ENCODE measurements around the gene NRG3. TPM values are rescaled to one million over a fixed set of nuclear protein-coding genes. Genes with fewer than 3 reads are reported as not detected.

The NRG3 gene
- total RNA-seq, 1 experiment from 2014 or later, result not detected

DNA sequence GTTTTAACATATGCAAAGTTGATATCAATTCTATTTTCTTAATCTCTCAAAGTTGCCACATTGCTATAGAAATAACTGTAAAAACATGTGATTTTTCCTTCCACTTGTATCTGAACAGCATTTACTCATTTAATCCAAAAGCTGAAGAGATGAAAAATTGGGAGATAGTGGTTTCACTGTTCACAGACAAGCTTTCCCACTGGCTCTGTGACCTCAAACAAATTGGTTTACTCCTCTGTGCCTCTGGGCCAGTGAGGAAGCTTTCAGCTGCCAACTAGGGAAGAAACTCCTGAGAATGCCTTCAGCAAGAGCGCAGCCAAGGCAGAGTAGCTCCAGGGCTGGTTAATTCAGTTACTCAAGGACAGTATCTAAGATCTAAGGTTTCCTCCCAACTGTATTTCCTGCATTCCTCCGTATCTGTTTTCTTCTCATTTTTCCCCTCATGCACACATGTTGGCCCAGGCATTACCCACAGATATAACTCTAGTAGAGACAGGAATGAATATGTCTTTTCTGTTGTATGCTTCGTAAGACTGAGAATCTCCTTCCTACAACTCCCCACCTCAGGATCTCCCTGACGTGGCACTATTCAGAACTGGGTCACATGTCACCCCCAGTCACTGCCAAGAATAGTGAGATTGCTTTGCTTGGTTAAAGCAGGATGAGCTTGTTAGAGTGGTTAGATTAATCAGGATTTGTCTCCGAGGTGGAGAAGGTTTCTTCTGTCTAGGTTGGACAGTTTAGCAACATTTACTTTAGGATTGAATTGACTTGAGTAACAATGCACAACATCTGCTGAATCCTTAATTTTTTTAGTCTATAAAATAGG, 315.7 kb downstream of the NRG3 start:
- Histone ChIP-seq H3K4me2 (ENCODE audit: low read length) (no peak overlapping the region), H3K9me3 (ENCODE audit: control insufficient read depth in 1 of 2, insufficient read depth in 1 of 2, low read depth in 1 of 2, low read length in 2 of 2) (peaks cover 9 to 13% of the 10 kb centered on the region in 2 experiments; a peak in 2 of 4 replicates)
- RAD21 ChIA-PET (ENCODE audit: low non-redundant PET in 1 of 2, low total read pairs in 2 of 2, uncharacterized antibody in 2 of 2, unreplicated experiment in 2 of 2), result no interaction called here

More for the DNA sequence above, 315.7 kb downstream of the NRG3 start:
- no peaks in the 10 kb centered on the region for H3K9me2 ChIP-seq (ENCODE audit: insufficient read depth)
- H3K36me3 ChIP-seq (ENCODE audit: control insufficient read depth in 1 of 2, insufficient read depth in 2 of 2, low read length in 2 of 2), result no peaks in the 10 kb centered on the region
- no peak overlapping the region for H2AFZ ChIP-seq (ENCODE audit: low read depth, low read length, poor library complexity, severe bottlenecking)
- H3K79me2 ChIP-seq (ENCODE audit: insufficient read depth, low read length), result no peaks in the 10 kb centered on the region
- no peaks in the 10 kb centered on the region for H3K27me3 ChIP-seq (ENCODE audit: insufficient read depth, low read length)
- ATAC-seq (no peak), DNase-seq (ENCODE audit: low read depth, low spot score) (no peak)
- intact Hi-C loops (cut with micrococcal nuclease), result no loop called here
- no TSS peak for BruUV-seq (replicated peaks)
- H3K27ac ChIP-seq (ENCODE audit: low read depth, low read length), result no peak overlapping the region
- H3K4me3 ChIP-seq (replicated peaks in 1 of 2; ENCODE audit: low read depth in 1 of 2, low read length in 2 of 2), result no peak overlapping the region
- ChIA-PET CTCF (no interaction called here), POLR2A (no interaction called here)
- no peak overlapping the region for H3K9ac ChIP-seq (ENCODE audit: low read length)
- H4K20me1 ChIP-seq (ENCODE audit: insufficient read depth), result no peaks in the 10 kb centered on the region
- H3K4me1 ChIP-seq (ENCODE audit: control insufficient read depth in 1 of 2, insufficient read depth in 2 of 2, low read length in 2 of 2), result no peaks in the 10 kb centered on the region
- no peak for TF ChIP-seq SP1 (IDR thresholded peaks at IDR 0.05; ENCODE audit: low read depth)
- TF ChIP-seq ZNF274 (IDR thresholded peaks at IDR 0.05; ENCODE audit: low read depth, low read length), result no peak
- no peak for TF ChIP-seq CEBPB (IDR thresholded peaks at IDR 0.05; ENCODE audit: low read depth)
- no peak for TF ChIP-seq ZFX (IDR thresholded peaks at IDR 0.05)
- TF ChIP-seq EZH2 (IDR thresholded peaks at IDR 0.05), result no peak
- TF ChIP-seq, protein P1, sequence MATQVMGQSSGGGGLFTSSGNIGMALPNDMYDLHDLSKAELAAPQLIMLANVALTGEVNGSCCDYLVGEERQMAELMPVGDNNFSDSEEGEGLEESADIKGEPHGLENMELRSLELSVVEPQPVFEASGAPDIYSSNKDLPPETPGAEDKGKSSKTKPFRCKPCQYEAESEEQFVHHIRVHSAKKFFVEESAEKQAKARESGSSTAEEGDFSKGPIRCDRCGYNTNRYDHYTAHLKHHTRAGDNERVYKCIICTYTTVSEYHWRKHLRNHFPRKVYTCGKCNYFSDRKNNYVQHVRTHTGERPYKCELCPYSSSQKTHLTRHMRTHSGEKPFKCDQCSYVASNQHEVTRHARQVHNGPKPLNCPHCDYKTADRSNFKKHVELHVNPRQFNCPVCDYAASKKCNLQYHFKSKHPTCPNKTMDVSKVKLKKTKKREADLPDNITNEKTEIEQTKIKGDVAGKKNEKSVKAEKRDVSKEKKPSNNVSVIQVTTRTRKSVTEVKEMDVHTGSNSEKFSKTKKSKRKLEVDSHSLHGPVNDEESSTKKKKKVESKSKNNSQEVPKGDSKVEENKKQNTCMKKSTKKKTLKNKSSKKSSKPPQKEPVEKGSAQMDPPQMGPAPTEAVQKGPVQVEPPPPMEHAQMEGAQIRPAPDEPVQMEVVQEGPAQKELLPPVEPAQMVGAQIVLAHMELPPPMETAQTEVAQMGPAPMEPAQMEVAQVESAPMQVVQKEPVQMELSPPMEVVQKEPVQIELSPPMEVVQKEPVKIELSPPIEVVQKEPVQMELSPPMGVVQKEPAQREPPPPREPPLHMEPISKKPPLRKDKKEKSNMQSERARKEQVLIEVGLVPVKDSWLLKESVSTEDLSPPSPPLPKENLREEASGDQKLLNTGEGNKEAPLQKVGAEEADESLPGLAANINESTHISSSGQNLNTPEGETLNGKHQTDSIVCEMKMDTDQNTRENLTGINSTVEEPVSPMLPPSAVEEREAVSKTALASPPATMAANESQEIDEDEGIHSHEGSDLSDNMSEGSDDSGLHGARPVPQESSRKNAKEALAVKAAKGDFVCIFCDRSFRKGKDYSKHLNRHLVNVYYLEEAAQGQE (IDR thresholded peaks at IDR 0.05; ENCODE audit: low read depth), result no peak
- no peak for TF ChIP-seq CBX3 (IDR thresholded peaks at IDR 0.05; ENCODE audit: low read depth)
- no peak for TF ChIP-seq MAX (IDR thresholded peaks at IDR 0.05)
- no peak for TF ChIP-seq CTCF (IDR thresholded peaks at IDR 0.05 in 2 of 3, conservative IDR thresholded peaks at IDR 0.05 in 1 of 3; ENCODE audit: borderline replicate concordance in 1 of 3, insufficient read depth in 1 of 3, low read depth in 2 of 3, low read length in 2 of 3)
- no peak for TF ChIP-seq ZBTB33 (IDR thresholded peaks at IDR 0.05; ENCODE audit: extremely low read depth, insufficient replicate concordance, low read length)
- no peak for TF ChIP-seq JUND (IDR thresholded peaks at IDR 0.05)
- TF ChIP-seq EZH2phosphoT487 (IDR thresholded peaks at IDR 0.05; ENCODE audit: borderline replicate concordance), result no peak
- no peak for TF ChIP-seq EGR1 (IDR thresholded peaks at IDR 0.05; ENCODE audit: low read depth)
- TF ChIP-seq POLR2AphosphoS5 (IDR thresholded peaks at IDR 0.05; ENCODE audit: low read depth, low read length), result no peak
- no peak for TF ChIP-seq FOSL1 (IDR thresholded peaks at IDR 0.05; ENCODE audit: low read depth)
- TF ChIP-seq SRF (IDR thresholded peaks at IDR 0.05; ENCODE audit: low read depth), result no peak
